Liver (tissue), 3 donors: ENCODE measurements around the gene RAB3GAP2.

Experiments
- CTCF ChIP-seq: fragments of 150-350 bp; IDR thresholded peaks from 2 replicates; pipeline ENCODE4 v1.5.1; 2017; ENCODE audit warnings: improper control_type of control experiment, low read depth, low read length; ENCODE audit not compliant: missing input control
- EGR1 ChIP-seq, 2 donors: IDR thresholded peaks; 2 replicates each; pipeline ENCODE4 v1.6.1; 2016 to 2018; ENCODE audit warnings: antibody characterized with exemption in 2 of 2, low read depth in 2 of 2
- FOXA1 ChIP-seq: IDR thresholded peaks from 2 replicates; pipeline ENCODE4 v1.6.1; 2016; ENCODE audit warnings: antibody characterized with exemption
- GABPA ChIP-seq, 2 donors: IDR thresholded peaks in 1 of 2; conservative IDR thresholded peaks in 1 of 2; 2 replicates each; pipeline ENCODE4 v1.6.1; 2016; ENCODE audit warnings: antibody characterized with exemption in 2 of 2, mild to moderate bottlenecking in 1 of 2, moderate library complexity in 1 of 2
- HNF4A ChIP-seq, 2 donors: conservative IDR thresholded peaks; 2 replicates each; pipeline ENCODE4 v1.6.1; 2016; ENCODE audit warnings: antibody characterized with exemption in 2 of 2, mild to moderate bottlenecking in 2 of 2
- HNF4G ChIP-seq: IDR thresholded peaks from 2 replicates; pipeline ENCODE4 v1.6.1; 2016; ENCODE audit warnings: antibody characterized with exemption
- JUND ChIP-seq, 2 donors: IDR thresholded peaks; 2 replicates each; pipeline ENCODE4 v1.6.1; 2016; ENCODE audit warnings: antibody characterized with exemption in 2 of 2
- MAX ChIP-seq: IDR thresholded peaks from 2 replicates; pipeline ENCODE4 v1.6.1; 2016; ENCODE audit warnings: antibody characterized with exemption
- RAD21 ChIP-seq, 2 donors: IDR thresholded peaks; 2 replicates each; pipeline ENCODE4 v1.6.1; 2016; ENCODE audit warnings: antibody characterized with exemption in 2 of 2, mild to moderate bottlenecking in 2 of 2
- REST ChIP-seq: IDR thresholded peaks from 2 replicates; pipeline ENCODE4 v1.6.1; 2016; ENCODE audit warnings: antibody characterized with exemption, mild to moderate bottlenecking
- RXRA ChIP-seq, 2 donors: IDR thresholded peaks; 2 replicates each; pipeline ENCODE4 v1.6.1; 2017 to 2018; ENCODE audit warnings: antibody characterized with exemption in 2 of 2, mild to moderate bottlenecking in 1 of 2
- SP1 ChIP-seq: IDR thresholded peaks from 2 replicates; pipeline ENCODE4 v1.6.1; 2018; ENCODE audit warnings: antibody characterized with exemption, mild to moderate bottlenecking
- TAF1 ChIP-seq: conservative IDR thresholded peaks from 2 replicates; pipeline ENCODE4 v1.6.1; 2016; ENCODE audit warnings: antibody characterized with exemption, mild to moderate bottlenecking
- YY1 ChIP-seq: IDR thresholded peaks from 2 replicates; pipeline ENCODE4 v1.6.1; 2016; ENCODE audit warnings: antibody characterized with exemption, mild to moderate bottlenecking
- donor health status: healthy.
- donor health status: healthy.

- TF ChIP-seq CTCF = no peak
- TF ChIP-seq JUND (IDR thresholded peaks at IDR 0.05) = no peak
- TF ChIP-seq MAX = no peak
- TF ChIP-seq YY1 = no peak
- no peak for TF ChIP-seq FOXA1
- no peak for TF ChIP-seq RXRA (IDR thresholded peaks at IDR 0.05)
- no peak for TF ChIP-seq TAF1
- TF ChIP-seq REST = no peak
- TF ChIP-seq HNF4A (conservative IDR thresholded peaks at IDR 0.05) = no peak
- no peak for TF ChIP-seq RAD21 (IDR thresholded peaks at IDR 0.05)
- no peak for TF ChIP-seq EGR1 (IDR thresholded peaks at IDR 0.05; ENCODE audit: low read depth in 2 of 2)
- no peak for TF ChIP-seq HNF4G
- TF ChIP-seq SP1 = no peak
- TF ChIP-seq GABPA (IDR thresholded peaks at IDR 0.05 in 1 of 2, conservative IDR thresholded peaks at IDR 0.05 in 1 of 2) = no peak
Observed at GRCh38 chr1:220182656-220183055, 89.6 kb downstream of the RAB3GAP2 start.
